HFFc6 (cell line): Measurements from ENCODE around the gene MARCO. TPM values are rescaled to one million over a fixed set of nuclear protein-coding genes. Genes with fewer than 3 reads are reported as not detected.

ENCODE experiments used
- DNase-seq: peaks from one replicate; pipeline ENCODE4 v3.0.0-alpha.2; 2018
- H3K27ac Mint-ChIP-seq: 2 replicates; pipeline ENCODE4 v1.8.0; 2020; ENCODE audit warnings: mild to moderate bottlenecking, mixed read lengths
- H3K27me3 Mint-ChIP-seq: 2 replicates; pipeline ENCODE4 v1.8.0; 2021; ENCODE audit warnings: mild to moderate bottlenecking, moderate library complexity, mixed read lengths; ENCODE audit not compliant: insufficient read depth
- H3K36me3 Mint-ChIP-seq: 2 replicates; pipeline ENCODE4 v1.8.0; 2021; ENCODE audit warnings: low read depth, mixed read lengths
- H3K4me1 Mint-ChIP-seq: 2 replicates; pipeline ENCODE4 v1.8.0; 2020; ENCODE audit warnings: low read depth, mixed read lengths
- H3K4me3 Mint-ChIP-seq: 2 replicates; pipeline ENCODE4 v1.8.0; 2020; ENCODE audit warnings: mild to moderate bottlenecking, moderate library complexity, mixed read lengths
- H3K9me3 Mint-ChIP-seq: 2 replicates; pipeline ENCODE4 v1.8.0; 2020; ENCODE audit warnings: mild to moderate bottlenecking, mixed read lengths
- total RNA-seq, 6 experiments: library from RNA; stranded (reverse); fragmentation: NEBNext Ultra II Directional; extraction: Animal tissue kit (Norgen Biotek cat#: 25700); gene quantifications; 2 replicates in 1 of 6; 3 replicates in 5 of 6; pipeline ENCODE4 v1.2.3, GENCODE V29; 2021
- TF ChIP-seq, protein P1 (sequence below): fragments of 200-600 bp; sonication (generic); IDR thresholded peaks from 2 replicates; pipeline ENCODE4 v1.5.0; 2021; ENCODE audit warnings: antibody characterized with exemption, mild to moderate bottlenecking

The MARCO gene
- total RNA-seq, 6 experiments from 2014 or later = not detected

DNA sequence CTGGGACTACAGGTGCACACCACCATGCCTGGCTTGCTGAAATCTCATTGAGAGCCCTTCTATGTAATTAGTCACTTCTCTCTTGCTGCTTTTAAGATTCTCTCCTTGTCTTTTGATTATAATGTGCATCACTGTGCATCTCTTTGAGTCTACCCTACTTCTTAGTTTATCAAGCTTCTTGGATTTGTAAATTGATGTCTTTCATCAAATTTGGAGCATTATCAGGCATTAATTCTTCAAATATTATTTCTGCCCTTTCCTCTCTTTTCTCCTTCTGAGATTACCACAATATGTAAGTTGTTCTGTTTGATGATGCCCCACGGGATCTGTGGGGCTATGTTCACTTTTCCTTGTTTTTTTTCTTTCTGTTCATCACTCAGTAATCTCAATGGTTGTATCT is 9.0 kb upstream of the MARCO start:
- Mint-ChIP-seq H3K36me3 (no peaks in the 10 kb centered on the region; the same call in 1 of the 2 replicates), H3K4me1 (no peaks in the 10 kb centered on the region), H3K9me3 (peaks cover 10% of the 10 kb centered on the region), H3K4me3 (no peak overlapping the region), H3K27ac (no peak overlapping the region), H3K27me3 (no peaks in the 10 kb centered on the region)
- TF ChIP-seq, protein P1, sequence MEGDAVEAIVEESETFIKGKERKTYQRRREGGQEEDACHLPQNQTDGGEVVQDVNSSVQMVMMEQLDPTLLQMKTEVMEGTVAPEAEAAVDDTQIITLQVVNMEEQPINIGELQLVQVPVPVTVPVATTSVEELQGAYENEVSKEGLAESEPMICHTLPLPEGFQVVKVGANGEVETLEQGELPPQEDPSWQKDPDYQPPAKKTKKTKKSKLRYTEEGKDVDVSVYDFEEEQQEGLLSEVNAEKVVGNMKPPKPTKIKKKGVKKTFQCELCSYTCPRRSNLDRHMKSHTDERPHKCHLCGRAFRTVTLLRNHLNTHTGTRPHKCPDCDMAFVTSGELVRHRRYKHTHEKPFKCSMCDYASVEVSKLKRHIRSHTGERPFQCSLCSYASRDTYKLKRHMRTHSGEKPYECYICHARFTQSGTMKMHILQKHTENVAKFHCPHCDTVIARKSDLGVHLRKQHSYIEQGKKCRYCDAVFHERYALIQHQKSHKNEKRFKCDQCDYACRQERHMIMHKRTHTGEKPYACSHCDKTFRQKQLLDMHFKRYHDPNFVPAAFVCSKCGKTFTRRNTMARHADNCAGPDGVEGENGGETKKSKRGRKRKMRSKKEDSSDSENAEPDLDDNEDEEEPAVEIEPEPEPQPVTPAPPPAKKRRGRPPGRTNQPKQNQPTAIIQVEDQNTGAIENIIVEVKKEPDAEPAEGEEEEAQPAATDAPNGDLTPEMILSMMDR = no peak
- no peak for DNase-seq

- Mint-ChIP-seq H3K27me3 (no peaks in the 10 kb centered on the region; the same call in 1 of the 2 replicates), H3K27ac (no peak overlapping the region), H3K4me1 (no peaks in the 10 kb centered on the region), H3K36me3 (no peaks in the 10 kb centered on the region; the same call in 1 of the 2 replicates), H3K4me3 (no peak overlapping the region), H3K9me3 (peaks cover 9% of the 10 kb centered on the region)
- TF ChIP-seq, protein P1 = no peak
- no peak for DNase-seq
Observed at GRCh38 chr2:118936306-118936705, 5.7 kb upstream of the MARCO start.

DNA sequence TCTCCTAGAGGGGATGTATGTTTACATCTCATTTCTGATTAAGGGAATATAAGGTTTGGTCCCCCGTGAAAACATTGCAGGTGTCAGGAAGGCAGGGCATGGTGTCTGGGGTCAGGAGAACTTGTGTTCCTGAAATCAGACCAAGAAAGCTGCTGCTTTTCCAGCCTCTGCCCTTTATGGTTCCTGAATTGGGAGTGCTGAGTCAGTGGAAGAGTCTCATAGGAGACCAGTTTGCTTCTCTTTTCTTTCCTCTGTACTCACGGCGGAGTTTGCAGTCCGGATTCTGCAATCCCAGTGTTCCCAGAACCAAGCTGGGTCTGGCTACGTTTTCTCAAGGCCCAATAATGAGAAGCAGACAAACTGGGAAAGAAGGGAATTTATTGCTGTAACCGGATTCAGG is 5.1 kb upstream of the MARCO start:
- H3K36me3 Mint-ChIP-seq = no peaks in the 10 kb centered on the region; the same call in 1 of the 2 replicates
- peaks cover 12% of the 10 kb centered on the region for H3K9me3 Mint-ChIP-seq
- H3K27ac Mint-ChIP-seq = no peak overlapping the region

GRCh38 chr2:118937817-118938216 is 4.2 kb upstream of the MARCO start:
- no peaks in the 10 kb centered on the region; the same call in 1 of the 2 replicates for H3K36me3 Mint-ChIP-seq
- H3K9me3 Mint-ChIP-seq = peaks cover 12% of the 10 kb centered on the region
- no peak for DNase-seq
- no peak overlapping the region for H3K4me3 Mint-ChIP-seq
- H3K27me3 Mint-ChIP-seq = no peaks in the 10 kb centered on the region; the same call in 1 of the 2 replicates
- TF ChIP-seq, protein P1 = no peak
- no peak overlapping the region for H3K27ac Mint-ChIP-seq
- no peaks in the 10 kb centered on the region for H3K4me1 Mint-ChIP-seq

More for the DNA sequence above, 5.1 kb upstream of the MARCO start:
- Mint-ChIP-seq H3K4me3 (no peak overlapping the region), H3K4me1 (no peaks in the 10 kb centered on the region), H3K27me3 (no peaks in the 10 kb centered on the region; the same call in 1 of the 2 replicates)
- DNase-seq = no peak
- TF ChIP-seq, protein P1 = no peak

GRCh38 chr2:118939994-118940393 is 2.0 kb upstream of the MARCO start:
- H3K36me3 Mint-ChIP-seq = no peaks in the 10 kb centered on the region
- DNase-seq = no peak
- TF ChIP-seq, protein P1 = no peak
- H3K4me3 Mint-ChIP-seq = no peak overlapping the region
- peaks cover 8% of the 10 kb centered on the region for H3K9me3 Mint-ChIP-seq
- H3K27me3 Mint-ChIP-seq = no peaks in the 10 kb centered on the region; the same call in 1 of the 2 replicates
- H3K27ac Mint-ChIP-seq = no peak overlapping the region
- no peaks in the 10 kb centered on the region for H3K4me1 Mint-ChIP-seq
